GM04503 (cell line): ENCODE data around the gene HIVEP2.
A peak's percentile ranks its signal among the peaks of the same experiment; 100 is the strongest.

ENCODE experiments used
- DNase-seq: peaks from one replicate; pipeline ENCODE4 v3.0.0-alpha.2; 2012; ENCODE audit warnings: low read depth

Gene HIVEP2

DNA sequence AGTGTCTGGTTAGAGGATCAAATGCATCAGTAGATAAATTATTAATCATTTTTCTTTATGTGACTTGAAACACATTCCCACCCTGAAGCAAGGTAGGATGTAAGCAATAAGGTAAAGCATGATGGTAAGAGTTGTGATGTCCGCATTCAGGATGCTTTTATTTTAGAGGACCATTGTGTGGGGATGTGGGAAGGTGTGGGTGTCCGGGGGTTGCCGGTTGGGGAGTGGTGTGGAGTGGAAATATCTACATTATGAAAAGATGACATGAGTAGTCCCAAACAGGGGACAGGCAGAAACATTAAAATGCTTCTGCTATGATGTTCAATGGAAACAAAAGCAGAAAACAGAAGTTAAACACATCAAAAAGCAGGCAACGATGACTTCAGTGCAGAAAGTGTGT, 215.4 kb downstream of the HIVEP2 start:
- no peak for DNase-seq

DNA sequence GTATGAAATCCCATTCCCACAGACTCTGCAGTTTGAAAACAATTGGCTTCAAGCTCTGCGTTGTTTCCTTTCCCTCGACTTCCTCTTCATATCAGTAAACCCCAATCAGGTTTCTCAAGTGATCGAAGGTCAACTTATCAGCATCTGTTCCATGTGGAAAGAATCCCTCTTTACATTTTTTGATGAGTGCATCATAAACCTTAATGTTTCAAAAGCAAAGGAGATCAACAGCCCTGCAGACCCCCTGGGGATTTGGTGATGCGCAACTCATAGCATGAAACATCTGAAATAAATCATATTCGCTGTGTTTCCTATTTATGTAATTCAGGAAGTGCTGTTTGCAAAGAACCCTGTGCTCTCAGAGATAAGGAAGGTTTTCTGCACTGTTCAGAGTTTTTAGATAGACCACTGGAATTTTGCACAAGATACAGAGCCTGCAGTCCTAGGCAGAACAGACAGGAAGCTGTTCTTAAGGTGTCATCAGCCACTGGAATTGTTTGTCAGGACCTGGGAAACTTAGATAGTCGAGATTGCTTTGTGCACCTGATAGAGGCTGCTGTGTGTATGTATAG, 216.0 kb downstream of the HIVEP2 start:
- DNase-seq = no peak

DNA sequence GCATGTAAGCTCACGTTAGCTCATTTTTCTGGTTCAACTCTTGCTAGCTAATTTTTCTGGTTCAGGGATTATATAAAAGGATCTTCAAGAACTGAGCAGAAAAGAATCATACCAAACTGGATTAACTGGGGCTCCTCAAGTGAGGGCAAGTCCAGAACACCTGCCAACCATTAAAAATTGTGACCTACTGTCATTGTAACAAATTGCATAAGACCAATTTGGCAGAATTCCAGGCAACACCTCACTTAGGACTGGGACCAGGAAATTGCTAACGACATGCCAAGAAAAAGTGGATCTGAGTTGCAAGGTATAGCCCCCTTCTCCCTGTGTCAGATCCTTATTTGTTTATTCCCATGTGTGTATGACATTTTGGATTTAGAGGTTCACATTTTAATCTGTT, 216.6 kb downstream of the HIVEP2 start:
- DNase-seq = no peak

DNA sequence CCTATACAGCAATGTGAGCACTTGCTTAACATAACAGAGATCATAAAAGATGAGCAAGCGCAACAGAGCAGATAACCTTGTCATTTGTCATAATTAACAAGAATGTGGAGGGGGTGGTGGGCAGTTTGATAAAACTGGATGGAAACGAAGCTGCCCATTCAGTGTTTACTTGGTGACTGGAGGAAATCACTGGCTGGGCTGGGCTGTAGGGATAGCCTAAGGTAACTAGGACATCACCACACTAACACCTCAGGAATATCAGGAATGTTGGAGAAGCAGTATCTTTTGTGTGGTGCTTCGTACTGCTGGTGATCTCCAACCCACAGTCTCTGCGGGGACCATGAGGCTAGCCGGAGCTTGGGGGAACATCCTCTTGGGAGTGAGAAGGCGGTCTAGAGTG, 218.4 kb downstream of the HIVEP2 start:
- DNase-seq = no peak

DNA sequence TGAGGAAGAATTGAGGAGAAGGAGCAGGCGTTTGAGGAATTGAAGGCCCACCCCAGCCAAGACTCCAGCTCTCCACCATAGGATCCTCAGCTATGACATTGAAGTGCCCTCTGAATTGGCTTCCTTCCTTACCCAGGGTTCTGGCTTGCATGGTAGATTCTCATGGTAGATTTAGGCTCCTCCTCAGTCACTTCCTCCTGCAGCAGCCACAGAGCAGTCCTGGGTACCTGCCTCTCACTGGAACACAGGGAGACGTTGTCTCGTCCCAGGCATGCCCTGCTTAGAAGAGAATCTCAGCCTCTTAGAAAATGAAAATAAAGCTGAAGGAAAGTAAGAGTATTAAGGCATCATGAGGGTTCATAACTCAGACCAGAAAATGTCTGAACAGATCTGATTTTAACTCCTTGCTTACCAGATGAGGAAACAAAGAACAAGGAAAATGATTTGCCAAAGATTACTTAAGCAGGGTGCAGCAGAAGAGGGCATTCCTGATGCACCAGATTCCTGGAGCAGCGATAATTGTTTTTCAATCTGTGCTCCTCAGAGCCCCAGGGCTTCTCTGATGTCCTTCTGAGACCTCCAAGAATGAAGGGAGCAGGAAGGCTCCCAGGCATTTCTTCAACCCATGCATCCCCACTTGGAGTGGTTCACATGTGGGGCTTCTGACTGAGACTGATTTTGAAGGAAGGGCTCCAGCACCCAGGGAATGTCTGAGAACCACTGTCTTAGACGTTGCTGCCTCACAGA, 219.8 kb downstream of the HIVEP2 start:
- DNase-seq = no peak

DNA sequence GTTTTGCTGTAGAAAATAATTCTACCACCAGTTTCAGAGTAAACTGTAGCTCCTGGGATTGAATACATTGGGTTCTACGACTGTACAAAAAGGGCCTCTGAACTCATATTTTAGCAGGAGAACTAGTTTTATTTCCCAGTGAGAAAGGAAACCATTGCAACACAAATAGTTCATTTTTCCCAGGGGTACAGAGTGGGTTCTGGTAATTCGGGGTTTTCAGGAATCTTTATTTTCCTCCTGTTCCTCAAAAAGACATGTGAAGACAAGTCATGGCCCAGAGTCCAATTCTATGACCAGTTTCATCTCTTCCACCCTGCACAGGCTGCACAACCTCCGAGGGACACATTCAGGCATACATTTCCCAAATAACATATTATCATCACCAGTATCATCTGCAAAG, 222.1 kb downstream of the HIVEP2 start:
- DNase-seq = no peak

DNA sequence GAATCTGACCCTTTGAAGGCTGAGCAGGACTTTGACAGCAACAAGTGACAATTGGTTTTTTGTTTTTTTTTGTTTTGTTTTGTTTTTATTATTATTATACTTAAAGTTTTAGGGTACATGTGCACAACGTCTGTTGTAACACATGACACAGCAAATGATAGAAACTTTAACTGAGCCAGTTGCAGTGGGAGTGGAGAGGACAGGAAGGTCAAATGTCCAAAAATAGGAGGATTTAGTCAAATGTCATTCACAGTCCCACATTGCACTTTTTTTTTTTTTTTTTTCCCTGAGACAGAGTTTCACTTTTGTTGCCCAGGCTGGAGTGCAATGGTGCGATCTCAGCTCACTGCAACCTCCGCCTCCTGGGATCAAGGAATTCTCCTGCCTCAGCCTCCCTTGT, 223.0 kb downstream of the HIVEP2 start:
- no peak for DNase-seq

DNA sequence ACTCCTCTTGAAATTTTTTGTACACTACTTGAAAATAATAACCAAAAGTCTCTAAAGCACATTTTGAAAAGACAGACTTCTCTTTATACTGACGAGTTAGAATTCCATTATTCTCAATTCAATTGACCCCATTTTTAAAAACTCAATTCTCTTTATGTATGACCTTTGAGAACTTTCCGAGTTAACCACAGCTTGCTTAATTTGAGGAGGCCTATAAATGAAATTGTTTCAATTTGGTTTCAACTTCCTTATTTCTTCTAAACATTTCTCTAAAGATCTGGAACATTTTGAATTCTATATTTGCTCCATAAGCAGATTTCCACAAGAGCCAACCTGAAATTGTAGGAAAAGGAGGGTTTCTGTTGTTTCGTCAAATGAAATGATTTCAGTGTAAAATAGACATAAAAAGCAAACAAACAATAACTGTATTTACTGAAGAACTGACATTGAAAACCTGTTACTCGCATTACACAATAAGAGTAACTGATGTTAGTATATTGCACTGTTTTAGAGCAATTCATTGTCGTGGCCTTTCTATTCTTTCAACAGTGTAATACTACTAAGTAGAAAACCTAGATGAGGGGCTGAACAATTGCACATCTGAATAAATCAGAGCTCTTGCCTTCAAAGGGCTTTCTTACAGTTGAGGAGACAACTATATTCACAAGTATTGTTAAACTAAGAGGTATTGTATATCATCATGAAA, 223.6 kb downstream of the HIVEP2 start:
- DNase-seq = no peak

DNA sequence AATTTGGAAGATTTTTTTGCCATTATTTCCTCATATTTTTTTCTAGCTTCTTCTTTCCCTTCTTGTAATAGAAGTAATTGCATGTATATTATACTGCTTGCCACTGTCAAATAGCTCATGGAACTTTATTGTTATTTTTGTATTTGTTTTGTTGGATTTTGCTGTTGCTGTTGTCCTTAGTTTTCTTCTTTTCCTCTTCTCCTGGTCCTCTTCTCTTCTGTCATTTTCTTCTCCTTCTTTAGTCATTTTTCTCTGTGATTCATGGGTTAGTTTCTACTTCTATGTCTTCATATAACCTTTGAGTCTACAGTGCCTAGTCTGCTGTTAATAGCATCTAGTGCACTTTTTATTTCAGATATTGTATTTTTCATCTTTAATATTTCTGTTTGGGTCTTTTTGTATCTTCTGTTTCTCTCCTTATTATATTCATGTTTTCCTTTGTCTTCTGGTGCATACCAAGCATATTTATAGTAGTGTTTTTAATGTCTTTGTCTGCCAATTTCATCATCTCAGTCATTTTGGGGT, 226.2 kb downstream of the HIVEP2 start:
- DNase-seq = no peak

DNA sequence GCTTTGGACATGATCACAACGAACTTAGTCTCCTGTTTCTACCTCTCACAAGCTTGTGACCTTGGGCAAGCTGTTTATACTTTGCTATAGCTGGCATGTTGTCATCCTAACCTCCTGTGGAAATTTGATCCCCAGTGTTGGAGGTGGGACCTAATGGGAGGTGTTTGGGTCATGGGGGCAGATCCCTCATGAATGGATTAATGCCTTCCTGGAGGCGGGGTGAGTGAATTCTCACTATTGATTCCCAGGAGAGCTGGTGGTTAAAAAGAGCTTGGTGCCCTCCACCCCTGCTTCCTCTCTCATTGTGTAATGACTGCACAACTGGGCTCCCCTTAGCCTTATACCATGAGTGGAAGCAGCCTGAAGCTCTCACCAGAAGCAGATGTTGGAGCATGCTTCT, 228.9 kb downstream of the HIVEP2 start:
- no peak for DNase-seq

DNA sequence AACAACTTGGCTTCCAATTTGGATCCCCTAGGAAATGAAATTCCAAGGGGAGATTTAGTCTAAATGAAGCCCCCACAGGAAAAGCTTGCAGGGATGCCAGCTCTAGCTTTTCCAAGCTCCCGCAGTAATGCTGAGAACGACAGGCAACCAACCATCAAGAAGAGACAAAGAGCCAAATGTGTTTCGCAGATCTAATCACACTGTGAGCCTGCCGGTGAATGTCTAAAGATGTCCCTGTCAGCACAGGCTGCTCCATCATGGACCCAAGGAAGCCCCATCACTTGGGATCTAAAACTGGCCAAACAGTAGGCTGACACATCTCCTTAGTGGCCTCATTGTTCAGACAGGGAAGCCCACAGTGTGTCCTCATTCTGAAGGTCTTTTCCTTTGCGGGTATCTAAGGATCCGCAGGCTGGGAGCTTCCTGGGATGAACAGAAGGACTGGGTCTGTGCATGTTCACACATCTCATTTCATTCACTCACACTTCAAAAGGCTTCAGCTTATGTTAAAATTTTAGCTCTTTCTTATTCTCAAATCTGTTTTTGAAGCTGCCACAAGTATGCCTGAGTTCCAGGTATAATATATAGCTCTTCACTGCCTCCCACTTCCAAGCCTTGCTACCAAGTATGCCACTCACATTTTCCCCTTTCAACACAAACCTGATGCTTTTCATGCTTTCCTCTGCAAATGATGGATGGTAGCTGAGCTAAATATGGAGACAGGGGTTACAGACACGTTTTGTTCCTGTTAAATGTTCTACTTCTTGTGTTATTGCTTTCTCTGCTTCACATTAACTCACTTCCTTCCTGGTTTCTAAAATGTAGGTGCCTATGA, 229.8 kb downstream of the HIVEP2 start:
- no peak for DNase-seq

DNA sequence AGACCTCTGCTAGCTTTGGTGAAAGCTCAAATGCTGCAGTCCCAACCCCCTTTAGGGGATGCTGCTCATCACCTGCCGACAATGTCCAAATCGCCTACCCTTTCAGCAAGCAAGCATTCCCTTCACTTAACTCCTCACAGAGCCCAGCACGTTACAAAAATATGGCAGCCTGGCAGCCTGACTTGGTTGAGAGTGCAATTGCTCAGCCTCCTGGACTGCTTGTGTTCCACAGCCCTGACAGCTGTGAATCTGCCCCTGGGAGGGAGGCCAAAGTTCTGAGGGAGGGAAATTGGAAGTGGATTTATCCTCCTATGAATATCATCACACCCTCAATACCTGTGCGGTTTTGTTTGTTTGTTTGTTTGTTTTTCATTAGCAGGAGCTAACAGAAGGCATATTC, 231.0 kb downstream of the HIVEP2 start:
- DNase-seq = no peak

DNA sequence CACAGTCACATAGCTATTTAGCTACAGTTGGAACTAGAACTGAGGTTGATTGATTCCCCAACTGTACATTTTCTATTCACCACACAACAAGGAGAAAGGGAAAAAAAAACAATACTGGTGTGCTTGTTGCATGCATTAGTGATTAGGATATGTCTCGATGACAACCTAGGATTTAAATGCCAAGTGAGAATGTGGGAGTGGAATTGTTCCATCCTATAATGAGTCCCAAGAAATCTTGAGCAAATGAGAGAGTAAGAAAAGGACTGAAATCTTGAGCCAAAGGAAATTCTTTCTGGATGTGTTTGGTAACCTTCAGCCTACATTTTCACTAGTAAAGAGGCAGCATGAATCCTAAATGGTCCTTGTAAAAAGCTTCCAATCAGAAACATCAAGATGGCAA, 232.7 kb downstream of the HIVEP2 start:
- peak; percentile 42 for DNase-seq

DNA sequence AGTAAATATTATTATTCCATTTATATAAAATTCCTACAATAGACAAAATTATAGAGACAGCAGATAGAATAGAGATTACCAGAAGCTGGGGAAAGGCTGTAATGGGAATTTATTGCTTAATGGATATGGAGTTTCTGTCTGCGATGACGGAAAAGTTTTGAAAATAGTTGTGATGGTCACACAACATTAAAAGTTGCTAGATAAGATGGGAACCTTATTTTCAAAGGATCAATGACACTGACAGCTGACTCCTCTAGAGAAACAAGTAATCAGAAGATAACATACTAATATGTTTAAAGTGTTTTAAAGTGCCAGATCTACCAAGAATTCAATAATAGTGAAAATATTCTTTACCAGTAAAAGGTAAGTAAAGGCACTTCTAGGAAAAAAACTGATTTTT, 236.3 kb downstream of the HIVEP2 start:
- DNase-seq = no peak

DNA sequence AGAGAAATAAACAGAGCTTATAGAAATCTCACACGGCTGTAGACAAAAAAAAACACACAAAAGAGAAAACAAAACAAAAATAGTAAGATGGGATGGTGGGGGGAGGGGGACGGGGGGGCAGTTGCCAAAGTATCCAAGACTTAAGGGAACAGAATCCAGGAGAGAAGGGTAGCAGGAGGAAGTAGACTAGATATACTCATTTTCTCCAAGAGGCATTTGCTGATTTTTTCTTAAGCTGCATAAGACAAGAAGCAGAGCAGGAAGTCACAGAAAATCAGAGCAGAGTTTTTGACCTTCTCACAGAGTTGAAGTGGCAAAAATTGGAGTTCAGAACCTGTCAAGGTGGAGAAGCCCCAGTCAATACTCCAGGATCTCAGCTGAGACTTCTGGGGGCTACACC, 237.7 kb downstream of the HIVEP2 start:
- no peak for DNase-seq

DNA sequence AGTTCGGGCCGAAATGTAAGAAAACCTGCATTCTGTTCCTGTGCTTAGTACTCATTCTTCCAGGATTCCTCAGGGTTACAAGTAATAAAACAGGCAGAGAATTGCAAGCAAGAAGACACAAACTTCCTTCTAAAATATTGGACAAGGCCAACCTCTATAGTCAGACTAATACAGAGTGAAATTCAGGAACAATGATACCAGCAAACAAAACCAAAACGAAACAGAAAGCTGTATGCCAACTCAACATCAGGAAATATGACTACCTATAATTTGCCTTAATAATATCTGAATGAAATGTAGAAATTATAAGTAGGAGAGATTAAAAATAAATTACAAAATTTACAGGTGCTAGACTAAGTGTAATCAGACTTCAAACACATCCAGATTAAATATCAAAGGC, 238.8 kb downstream of the HIVEP2 start:
- no peak for DNase-seq

DNA sequence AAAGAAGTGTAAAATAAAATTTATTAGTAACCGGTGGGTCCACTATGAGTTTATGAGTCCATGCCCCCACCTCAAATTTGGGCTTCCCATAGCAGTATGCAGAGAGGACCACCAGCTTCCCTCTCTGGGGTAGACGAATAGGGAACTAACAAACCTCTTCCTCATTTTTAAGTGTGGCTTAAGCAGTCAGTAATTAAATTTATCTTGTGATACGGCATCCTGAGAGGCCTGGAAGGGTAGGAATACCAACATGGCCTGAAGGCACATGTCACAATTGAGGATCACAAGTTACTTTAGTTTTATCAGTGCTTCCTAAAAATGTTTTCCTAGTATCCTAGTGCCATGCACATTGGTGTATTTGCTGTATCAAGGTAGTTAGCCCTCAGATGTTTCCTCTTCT, 239.9 kb downstream of the HIVEP2 start:
- no peak for DNase-seq

DNA sequence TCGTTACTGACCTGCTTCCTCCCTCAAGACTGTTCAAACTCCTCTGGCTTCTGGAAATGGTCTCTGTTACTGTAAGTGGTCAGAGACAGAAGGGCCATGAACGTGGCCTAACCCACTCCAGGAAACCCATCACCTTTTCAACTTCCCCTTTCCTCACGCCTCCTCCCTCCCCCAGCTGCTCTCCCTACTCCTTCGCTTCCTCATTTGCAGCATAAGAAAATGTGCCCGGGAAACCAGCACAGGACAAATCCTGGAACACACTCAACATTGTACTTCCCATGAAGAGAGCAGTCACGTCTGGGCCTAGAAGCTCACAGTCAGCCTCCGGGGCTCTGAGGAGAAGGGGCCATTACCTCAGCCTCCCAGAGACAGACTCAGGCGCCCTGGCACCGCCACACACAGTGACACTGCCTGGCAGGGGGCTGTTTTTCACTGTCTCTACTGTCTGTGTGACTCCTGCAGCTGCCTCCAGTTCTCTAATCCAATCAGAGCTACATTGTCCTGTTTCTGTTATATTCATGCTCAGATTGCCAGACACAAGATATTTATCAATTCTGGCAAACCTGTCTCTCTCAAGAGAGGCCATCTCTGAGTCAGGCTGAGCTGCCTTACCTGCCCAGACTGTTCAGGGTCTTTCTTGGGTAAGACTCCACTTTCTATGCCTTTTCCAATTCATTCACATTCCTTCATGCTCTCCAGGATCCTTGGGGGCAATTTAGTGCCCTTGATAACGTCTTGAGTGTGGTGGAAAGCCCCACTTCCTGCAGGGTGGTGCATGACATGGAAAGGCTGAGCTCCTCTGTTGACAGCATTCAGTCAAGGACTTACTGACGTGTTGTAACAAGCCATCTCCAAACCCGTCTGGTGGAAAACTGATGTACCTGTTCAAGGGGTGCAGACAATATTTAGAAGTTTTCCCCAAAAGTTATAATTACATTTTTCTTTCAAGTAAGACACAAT, 242.2 kb downstream of the HIVEP2 start:
- no peak for DNase-seq
